M059J (cell line): ENCODE data around the gene MFAP1. TPM values are rescaled to one million over a fixed set of nuclear protein-coding genes. Genes with fewer than 3 reads are reported as not detected.

Source experiments
- DNase-seq: peaks from one replicate; pipeline ENCODE4 v3.0.0-alpha.2; 2012; ENCODE audit warnings: low read depth
- total RNA-seq: library from RNA; depleted of rRNA; stranded (reverse); fragments of >200 nt; shearing (Covaris generic); gene quantifications from 2 replicates; pipeline ENCODE4 v1.2.3, GENCODE V29; 2014; rRNA removed

Gene MFAP1
- total RNA-seq, 1 experiment from 2014 or later = 34.0 TPM

DNA sequence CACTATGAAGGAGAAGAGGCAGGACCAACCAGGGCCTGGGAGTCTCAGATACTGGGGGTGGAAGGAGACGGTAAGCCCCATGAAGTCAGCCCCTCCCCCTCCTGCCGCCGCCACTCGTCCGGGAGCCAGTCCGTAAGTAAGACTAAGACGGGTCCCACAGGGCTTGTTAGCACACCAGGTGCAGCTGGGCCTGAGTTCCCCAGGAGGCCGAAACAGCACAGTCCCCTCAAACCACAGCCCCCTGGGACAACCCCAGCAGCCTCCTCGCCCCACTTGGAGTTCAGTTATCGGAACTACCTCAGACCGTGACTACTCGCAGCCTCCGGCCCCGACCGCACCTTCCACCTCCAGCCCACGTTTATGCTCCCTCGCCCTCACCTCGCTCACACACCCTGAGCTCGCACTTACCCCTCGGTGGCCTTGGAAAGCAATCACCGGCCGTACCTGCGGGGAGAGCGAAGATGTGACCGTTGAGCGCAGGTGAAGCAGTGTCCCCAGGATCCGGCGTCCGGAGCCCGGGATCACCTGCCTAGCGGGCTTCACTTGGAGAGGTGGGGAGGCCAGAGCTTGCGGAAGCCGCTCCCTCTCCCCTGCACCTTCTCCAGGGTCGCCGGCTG is 48.3 kb downstream of the MFAP1 start:
- no peak for DNase-seq

DNA sequence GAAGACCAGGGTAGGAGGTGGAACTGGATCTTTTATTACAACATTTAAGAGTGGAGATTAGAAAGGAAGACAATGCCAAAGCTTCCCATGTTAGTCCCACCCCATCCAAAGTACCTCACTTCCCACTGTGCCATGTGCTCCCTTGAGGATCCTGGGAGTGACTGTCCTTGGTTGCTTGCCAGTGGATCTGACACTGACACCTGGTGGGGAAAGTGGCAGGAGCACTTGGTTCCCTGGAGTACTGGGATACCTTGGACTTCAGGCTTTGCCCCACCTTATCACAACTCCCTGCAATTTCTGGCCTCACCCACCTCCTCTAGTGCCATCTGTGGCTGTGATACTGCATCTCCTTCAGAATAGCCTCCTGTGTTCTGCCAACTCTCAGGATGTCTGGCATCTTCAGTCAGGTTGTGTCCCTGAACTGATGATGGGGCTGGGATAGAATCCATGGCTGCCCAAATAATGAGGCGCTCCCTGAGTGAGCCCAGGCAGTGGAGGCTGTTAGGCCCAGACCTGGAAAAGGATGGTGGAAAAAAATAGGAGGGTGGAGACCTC is 49.0 kb downstream of the MFAP1 start:
- peak; percentile 75 for DNase-seq

DNA sequence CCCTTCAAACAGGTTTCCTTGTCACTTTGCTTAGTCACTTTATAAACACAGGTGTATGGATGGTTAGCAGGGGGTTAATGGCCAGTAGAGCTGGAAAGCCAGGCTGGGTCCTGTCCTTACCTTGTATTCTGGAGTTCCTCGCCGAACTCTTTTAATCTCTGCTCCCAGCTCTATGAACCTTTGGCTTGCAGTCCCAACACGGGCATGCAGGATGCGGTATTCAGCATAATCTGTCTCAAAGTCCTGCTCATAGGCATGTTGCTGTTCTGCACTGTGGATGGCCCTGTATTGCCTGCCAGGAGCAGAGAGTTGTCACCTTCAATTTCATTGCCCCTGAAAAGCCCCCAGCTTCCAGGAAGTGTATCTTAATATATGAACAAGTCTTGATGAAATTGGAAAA is 50.4 kb downstream of the MFAP1 start:
- DNase-seq = no peak

DNA sequence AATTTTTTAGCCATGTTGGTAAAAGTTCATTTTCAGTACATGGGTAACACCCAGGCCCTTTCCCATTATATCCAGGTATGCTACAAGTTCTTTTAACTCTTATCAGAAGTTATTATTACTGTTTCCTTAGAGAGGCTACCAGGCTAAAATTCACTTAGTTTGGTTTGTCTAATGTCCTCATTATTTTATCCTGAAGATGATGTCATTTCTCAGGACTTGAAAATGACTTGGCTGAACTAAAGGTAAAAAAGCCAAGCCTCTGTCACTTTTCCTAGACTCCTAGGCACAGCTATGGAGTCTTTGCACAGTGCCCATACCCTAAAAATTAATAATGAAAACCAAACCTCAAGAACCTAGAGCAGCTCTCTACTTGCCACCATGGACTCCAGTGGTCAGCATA is 51.9 kb downstream of the MFAP1 start:
- DNase-seq = no peak

- DNase-seq = no peak
Observed at GRCh38 chr15:43771816-43772215, 52.7 kb downstream of the MFAP1 start.

DNA sequence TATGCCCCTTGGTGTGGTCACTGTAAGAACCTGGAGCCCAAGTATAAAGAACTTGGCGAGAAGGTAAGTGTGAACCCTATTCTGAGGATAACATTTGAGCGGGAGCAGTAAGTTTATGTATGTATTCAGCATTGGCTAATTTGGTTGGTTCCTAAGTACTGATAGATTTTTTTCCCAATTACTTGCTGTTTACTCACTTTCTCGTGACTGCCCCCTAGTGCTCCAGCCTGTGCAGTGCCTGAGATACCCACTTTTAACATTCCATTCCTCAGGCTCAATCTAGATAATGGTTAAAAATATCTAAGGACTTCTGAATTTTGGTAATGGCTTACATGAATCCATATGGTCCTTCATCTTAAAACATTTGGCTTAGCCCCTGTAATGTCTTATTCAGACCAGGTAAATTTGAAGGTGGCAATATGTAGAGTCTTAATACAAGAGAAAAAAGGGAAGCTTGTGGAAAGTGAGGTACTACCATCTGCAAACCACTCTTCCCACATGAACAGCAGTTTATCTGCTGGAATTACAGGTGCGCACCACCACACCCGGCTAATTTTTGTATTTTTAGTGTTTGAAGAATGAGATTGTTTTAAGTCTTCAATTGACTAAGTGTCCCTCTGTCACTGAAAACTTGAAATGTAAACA is 54.8 kb downstream of the MFAP1 start:
- DNase-seq = peak; percentile 53

DNA sequence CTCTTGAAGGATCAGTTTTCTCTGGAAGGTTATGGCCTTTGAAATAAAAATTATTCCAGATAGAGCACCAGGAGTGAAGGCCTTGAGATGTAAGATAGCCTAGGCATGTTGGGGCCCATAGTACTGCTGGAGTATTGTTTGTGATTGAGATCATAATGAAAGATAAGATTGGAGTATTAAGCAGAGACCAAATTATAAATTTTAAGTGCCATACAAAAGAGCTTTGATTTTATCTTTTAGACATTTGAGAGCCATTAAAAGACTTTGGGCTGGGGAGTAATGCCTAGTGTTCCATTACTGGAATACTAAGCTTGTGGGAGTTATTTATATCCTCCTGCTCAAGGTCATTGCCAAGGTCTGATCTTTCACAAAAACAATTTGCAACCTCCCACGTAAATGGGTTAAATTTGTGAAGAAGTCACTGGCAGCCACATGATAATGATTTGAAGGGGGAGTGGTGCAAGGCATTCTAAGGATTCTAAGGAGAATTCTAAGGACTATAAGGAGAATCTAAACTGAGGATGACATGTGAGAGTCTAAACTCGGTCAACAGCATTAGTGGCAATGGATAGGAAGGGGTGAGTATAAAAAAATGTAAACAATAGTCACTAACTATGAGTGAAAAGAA is 60.6 kb downstream of the MFAP1 start:
- DNase-seq = no peak

- DNase-seq = no peak
Observed at GRCh38 chr15:43762824-43763223, 61.7 kb downstream of the MFAP1 start.

Other genes starting within 250 kb of the MFAP1 start
- gene PPIP5K1, start 234.5 kb downstream of the MFAP1 start, total RNA-seq = 5.2 and 7.8 TPM in 2 replicates
- gene CKMT1B, start 230.7 kb downstream of the MFAP1 start, total RNA-seq = not detected in 2 replicates
- gene STRC, start 205.9 kb downstream of the MFAP1 start, total RNA-seq = not detected in 2 replicates
- gene CATSPER2, start 175.8 kb downstream of the MFAP1 start, total RNA-seq = 0.10 and 0.39 TPM in 2 replicates
- gene CKMT1A, start 130.8 kb downstream of the MFAP1 start, total RNA-seq = not detected in 2 replicates
- gene PDIA3, start 78.3 kb downstream of the MFAP1 start, total RNA-seq = 228 and 341 TPM in 2 replicates
- gene ELL3, start 47.7 kb downstream of the MFAP1 start, total RNA-seq = 0.86 and 2.4 TPM in 2 replicates
- 1,074 and 1,826 TPM in 2 replicates for gene SERF2, start 32.4 kb downstream of the MFAP1 start, total RNA-seq
- not detected in 2 replicates for gene SERINC4, start 24.5 kb downstream of the MFAP1 start, total RNA-seq
- 4.6 and 20.9 TPM in 2 replicates for gene HYPK, start 24.1 kb downstream of the MFAP1 start, total RNA-seq
- 38.7 and 75.3 TPM in 2 replicates for gene WDR76, start 2.3 kb upstream of the MFAP1 start, total RNA-seq